ENCODE results near the gene USF3.

DNA sequence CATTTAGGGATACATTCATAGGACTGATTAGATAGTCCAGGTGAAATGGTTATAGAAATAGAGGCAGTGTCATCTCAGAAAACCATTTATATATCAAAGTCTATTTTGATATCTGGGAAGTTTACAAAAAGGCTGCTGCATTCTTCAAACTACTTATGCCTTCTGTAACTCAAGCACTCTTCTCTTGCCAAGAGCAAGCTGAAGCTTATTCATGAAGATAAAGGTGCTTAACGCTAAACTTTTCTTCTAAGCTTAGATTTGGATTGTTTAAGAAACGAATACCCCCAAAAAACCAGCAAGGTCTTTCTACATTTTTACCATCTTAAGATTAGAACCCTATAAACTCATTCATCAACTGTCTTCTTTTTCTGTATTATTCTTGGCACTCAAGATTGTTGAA lies 23.3 kb upstream of the USF3 start:
- TF ChIP-seq FOXM1 (IDR thresholded peaks at IDR 0.05; ENCODE audit: borderline replicate concordance, low read depth) (no peak), TCF12 (IDR thresholded peaks at IDR 0.05; ENCODE audit: low read depth) (no peak), RAD21 (IDR thresholded peaks at IDR 0.05; ENCODE audit: low read depth) (no peak), TAF1 (IDR thresholded peaks at IDR 0.05; ENCODE audit: low read depth) (no peak)
- TF ChIP-seq, protein P1, sequence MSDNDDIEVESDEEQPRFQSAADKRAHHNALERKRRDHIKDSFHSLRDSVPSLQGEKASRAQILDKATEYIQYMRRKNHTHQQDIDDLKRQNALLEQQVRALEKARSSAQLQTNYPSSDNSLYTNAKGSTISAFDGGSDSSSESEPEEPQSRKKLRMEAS (IDR thresholded peaks at IDR 0.05), result no peak
- TF ChIP-seq, protein P2, sequence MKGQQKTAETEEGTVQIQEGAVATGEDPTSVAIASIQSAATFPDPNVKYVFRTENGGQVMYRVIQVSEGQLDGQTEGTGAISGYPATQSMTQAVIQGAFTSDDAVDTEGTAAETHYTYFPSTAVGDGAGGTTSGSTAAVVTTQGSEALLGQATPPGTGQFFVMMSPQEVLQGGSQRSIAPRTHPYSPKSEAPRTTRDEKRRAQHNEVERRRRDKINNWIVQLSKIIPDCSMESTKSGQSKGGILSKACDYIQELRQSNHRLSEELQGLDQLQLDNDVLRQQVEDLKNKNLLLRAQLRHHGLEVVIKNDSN (IDR thresholded peaks at IDR 0.05), result no peak
- TF ChIP-seq, protein P3, sequence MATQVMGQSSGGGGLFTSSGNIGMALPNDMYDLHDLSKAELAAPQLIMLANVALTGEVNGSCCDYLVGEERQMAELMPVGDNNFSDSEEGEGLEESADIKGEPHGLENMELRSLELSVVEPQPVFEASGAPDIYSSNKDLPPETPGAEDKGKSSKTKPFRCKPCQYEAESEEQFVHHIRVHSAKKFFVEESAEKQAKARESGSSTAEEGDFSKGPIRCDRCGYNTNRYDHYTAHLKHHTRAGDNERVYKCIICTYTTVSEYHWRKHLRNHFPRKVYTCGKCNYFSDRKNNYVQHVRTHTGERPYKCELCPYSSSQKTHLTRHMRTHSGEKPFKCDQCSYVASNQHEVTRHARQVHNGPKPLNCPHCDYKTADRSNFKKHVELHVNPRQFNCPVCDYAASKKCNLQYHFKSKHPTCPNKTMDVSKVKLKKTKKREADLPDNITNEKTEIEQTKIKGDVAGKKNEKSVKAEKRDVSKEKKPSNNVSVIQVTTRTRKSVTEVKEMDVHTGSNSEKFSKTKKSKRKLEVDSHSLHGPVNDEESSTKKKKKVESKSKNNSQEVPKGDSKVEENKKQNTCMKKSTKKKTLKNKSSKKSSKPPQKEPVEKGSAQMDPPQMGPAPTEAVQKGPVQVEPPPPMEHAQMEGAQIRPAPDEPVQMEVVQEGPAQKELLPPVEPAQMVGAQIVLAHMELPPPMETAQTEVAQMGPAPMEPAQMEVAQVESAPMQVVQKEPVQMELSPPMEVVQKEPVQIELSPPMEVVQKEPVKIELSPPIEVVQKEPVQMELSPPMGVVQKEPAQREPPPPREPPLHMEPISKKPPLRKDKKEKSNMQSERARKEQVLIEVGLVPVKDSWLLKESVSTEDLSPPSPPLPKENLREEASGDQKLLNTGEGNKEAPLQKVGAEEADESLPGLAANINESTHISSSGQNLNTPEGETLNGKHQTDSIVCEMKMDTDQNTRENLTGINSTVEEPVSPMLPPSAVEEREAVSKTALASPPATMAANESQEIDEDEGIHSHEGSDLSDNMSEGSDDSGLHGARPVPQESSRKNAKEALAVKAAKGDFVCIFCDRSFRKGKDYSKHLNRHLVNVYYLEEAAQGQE (IDR thresholded peaks at IDR 0.05; ENCODE audit: low read depth), result no peak

Measured in Ishikawa (cell line).